ENCODE data around the gene PRDM16. TPM values are rescaled to one million over a fixed set of nuclear protein-coding genes. Genes with fewer than 3 reads are reported as not detected.
A peak's percentile ranks its signal among the peaks of the same experiment; 100 is the strongest.

PRDM16 gene
- total RNA-seq, 2 donors from 2014 or later: 0.25 TPM; not detected in 1

GRCh38 chr1:3453203-3453761, 384.3 kb downstream of the PRDM16 start:
- peak; percentile 77 to 84 for ATAC-seq
- DNase-seq (ENCODE audit: low spot score in 2 of 2): peak; percentile 75 to 87
- Mint-ChIP-seq H3K9me3 (no peaks in the 10 kb centered on the region), H3K27ac (no peak overlapping the region), H3K36me3 (no peaks in the 10 kb centered on the region)

DNA sequence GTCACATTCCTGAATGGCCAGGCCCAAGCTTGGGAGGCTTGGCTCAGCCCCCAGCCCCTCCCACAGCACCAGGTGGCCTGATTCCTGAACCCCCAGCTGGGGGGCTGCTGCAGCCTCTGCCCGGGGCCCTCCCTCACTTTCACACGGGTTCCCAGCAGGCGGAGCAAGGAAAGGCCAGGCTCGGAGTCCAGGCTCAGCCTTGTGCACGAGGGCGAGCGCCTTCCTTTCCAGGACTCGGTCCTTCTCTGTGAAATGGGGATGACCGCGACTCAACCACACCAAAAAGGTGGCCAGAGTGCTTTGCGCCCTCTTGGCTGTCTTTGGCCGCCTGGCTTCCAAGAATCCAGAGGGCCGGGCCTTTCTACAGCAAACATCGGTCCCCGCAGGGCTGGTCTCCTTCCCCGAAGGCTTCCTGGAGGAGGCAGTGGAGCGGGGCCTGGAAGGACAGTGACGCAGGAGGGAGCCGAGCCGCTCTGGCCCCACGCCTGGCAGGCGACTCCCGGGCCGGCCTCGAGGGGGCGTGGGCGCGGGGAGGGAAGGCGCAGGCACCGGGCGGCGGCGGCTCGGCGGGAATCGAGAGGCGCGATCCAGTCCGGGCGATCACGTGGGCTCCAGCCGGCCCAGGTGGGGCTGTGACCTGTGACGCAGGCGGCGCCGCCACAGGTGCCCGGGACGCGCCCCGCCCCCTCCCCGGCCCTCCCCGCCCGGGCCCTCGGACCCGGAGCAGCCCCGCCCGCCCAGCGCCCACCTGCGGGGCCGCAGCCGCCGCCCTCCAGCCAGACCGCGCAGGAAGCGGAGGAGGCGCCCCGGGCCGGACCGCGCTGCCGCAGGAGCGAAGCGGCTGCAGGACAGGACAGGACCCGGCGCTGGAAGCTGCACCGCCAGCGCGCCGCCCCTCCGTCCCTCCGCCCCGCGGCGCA, 385.1 kb downstream of the PRDM16 start, which contains the start of gene ARHGEF16:
Gene ARHGEF16, plus strand, starts transcription at position 775 of the 920 bp plus-strand sequence. CDS start 8,420 bp downstream, outside the sequence.
- no peak within 1 kb of the TSS for H3K27ac Mint-ChIP-seq
- peak in 1 of 2 donors; percentile 37 for DNase-seq (ENCODE audit: low spot score in 2 of 2)

GRCh38 chr1:3454811-3455618, 386.0 kb downstream of the PRDM16 start:
- Mint-ChIP-seq H3K36me3 (no peaks in the 10 kb centered on the region), H3K9me3 (no peaks in the 10 kb centered on the region), H3K27ac (no peak overlapping the region)
- ATAC-seq: no peak
- DNase-seq (ENCODE audit: low spot score in 2 of 2): no peak

More for the DNA sequence above, 385.1 kb downstream of the PRDM16 start, which contains the start of gene ARHGEF16:
- H3K36me3 Mint-ChIP-seq: no peaks in the 10 kb centered on the region
- peak; percentile 47 to 62 for ATAC-seq
- no peaks in the 10 kb centered on the region for H3K9me3 Mint-ChIP-seq

DNA sequence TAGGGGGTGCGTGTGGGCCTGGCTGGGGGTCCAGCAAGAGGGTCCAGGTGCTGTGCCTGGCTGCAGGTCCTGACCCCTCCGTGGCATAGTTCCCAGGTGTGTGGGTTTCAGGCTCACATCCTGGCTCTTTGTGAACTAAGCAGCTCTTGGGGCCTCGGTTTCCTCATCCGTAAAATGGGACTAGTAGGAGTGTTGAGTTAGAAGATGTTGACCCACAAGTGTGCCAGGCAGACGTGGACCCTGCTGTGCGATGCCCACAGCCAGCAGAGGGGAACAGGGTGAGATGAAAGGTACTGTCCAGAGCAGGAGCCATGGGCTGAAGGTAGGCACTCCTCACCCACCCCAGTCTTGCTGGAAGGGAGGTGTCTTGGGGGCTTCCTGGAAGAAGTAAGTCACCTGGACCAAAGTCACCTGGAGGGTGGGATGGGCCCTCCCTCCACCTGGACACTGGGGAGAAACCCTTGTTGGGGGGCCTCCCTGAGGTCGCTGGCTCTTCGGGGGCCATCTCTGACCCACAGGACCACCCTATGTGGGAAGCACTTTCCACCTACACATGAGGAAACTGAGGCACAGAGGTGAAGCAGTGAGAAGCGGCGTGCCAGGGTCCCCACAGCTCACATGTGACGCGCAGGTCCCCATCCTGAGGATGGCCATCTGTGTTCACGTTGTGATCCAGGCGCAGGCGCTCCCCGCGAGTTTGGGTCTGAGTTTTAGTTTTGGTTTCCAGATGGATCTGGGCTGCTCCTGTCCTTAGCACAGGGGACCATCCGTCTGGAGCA, 386.9 kb downstream of the PRDM16 start:
- ATAC-seq (no peak), DNase-seq (ENCODE audit: low spot score in 2 of 2) (no peak)
- no peak overlapping the region for H3K27ac Mint-ChIP-seq
- no peaks in the 10 kb centered on the region for H3K9me3 Mint-ChIP-seq
- H3K36me3 Mint-ChIP-seq: no peaks in the 10 kb centered on the region

DNA sequence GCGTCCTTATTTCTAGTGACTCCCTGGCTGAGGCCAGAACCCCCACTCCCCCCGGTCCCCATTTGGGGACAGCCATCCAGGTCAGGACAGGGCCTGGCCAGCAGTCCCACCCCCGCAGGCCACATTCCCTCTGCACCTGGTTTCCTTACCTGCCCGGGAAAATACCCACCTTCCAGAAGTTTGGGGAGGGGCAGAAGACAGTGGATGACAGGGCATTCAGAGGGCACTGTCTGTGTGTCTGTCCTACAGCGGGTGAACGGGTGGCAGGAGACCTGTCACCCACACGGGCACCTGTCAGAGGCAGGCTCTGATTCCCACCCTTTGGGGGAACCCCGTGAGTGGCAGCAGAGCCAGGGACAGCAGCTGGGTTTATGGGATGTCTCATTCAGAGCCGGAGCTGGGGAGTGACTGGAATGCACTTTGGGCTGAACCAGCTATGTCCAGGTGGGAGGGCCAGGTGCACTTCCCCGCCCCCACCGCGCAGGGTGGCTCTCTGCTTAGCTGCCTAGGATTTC, 387.5 kb downstream of the PRDM16 start:
- Mint-ChIP-seq H3K27ac (no peak overlapping the region), H3K36me3 (no peaks in the 10 kb centered on the region), H3K9me3 (no peaks in the 10 kb centered on the region)
- DNase-seq (ENCODE audit: low spot score in 2 of 2): no peak
- ATAC-seq: no peak

DNA sequence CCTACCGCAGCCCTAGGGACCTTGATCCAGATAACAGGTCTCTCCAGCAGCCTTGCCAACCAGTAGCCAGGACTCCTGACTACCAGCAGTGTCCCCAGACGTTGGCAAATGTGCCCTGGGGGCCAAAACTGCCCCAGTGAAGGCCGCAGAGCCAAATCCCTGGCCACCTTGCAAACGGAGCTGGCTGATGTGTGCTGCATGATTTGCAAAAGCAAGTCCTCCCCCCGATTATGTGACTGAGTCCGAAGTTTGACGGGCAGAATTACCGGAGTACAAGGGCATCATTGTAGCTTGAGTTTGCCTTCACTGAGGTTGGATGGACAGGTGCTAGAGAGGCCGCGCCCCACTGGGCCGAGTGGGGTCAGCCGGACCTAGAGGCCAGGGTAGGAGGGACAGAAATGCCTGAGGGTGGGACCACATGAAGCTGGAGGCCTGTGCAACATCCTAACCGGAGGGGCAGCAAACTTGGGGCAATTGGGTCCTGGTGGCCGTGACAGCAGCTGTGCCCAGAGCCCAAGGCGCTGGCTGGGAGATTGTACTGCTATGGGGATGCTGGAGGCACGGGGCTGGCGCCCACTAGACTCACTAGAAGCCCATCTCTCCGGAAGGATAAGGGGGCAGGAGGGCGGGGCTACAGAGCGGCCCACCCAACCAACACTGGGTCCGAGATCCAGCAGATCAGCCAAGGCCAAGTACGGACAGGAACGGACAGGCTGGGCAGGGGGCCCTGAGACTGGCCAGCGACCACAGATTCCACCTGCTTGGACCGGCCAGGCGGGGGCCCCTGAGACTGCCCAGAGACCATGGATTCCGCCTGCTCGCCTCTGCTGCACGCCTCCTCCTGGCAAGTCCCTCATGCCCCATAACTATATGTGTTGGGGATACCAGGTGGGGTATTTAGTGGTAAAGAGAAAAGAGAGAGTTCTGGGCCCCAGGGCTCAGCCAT, 388.2 kb downstream of the PRDM16 start:
- H3K36me3 Mint-ChIP-seq: no peaks in the 10 kb centered on the region
- DNase-seq (ENCODE audit: low spot score in 2 of 2) (no peak), ATAC-seq (no peak)
- H3K27ac Mint-ChIP-seq: no peak overlapping the region
- no peaks in the 10 kb centered on the region for H3K9me3 Mint-ChIP-seq

- H3K27ac Mint-ChIP-seq: no peak overlapping the region
- H3K36me3 Mint-ChIP-seq: no peaks in the 10 kb centered on the region
- no peaks in the 10 kb centered on the region for H3K9me3 Mint-ChIP-seq
- DNase-seq (ENCODE audit: low spot score in 2 of 2) (no peak), ATAC-seq (no peak)
Measured at GRCh38 chr1:3457910-3458883, 389.2 kb downstream of the PRDM16 start.

DNA sequence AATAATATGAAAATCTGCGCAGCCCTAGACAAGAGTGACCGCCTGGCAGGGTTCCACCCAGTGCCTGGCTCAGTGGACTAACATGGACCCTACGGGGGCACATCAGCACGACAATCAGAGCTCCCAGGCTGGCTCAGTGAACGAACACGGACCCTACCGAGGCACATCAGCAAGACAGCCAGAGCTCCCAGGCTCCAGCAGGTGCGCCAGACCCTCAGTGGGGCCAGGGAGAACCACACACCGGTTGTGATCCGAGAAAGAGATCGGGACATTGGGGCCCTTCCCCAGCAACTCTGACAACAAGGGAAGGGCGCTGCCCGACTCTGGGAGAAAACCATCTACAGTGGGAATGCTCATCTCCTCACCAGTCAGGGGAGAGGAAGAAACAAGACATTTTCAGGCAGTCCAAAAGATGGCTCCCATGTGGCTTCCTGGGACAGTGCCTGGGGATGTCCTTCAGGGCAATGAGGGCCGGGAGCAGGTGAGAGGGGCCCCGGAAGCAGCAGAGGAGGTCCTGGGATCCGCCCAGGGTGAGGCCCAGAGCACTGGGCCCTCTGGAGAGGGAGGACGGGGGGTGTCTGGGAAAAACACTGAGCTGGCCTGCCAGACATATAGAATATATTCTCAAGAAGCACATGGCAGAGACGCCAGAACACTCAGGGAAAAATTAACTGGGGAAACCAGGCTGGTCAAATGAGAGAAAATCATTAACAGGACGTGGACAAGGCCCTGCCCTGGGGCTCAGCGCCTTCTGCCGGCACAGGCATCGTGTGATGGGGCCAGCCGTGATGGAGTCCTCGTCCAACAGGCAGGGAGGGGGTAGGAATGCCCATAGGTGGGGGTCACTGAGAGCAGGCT, 390.3 kb downstream of the PRDM16 start:
- DNase-seq (ENCODE audit: low spot score in 2 of 2) (no peak), ATAC-seq (no peak)
- Mint-ChIP-seq H3K9me3 (no peaks in the 10 kb centered on the region), H3K36me3 (no peaks in the 10 kb centered on the region), H3K27ac (peak overlapping the region in 1 of 2 donors; percentile 11)

- DNase-seq (ENCODE audit: low spot score in 2 of 2) (no peak), ATAC-seq (no peak)
- H3K9me3 Mint-ChIP-seq: no peaks in the 10 kb centered on the region
- H3K36me3 Mint-ChIP-seq: no peaks in the 10 kb centered on the region
- H3K27ac Mint-ChIP-seq: peak overlapping the region in 1 of 2 donors; percentile 11
Measured at GRCh38 chr1:3459940-3460671, 391.1 kb downstream of the PRDM16 start.

DNA sequence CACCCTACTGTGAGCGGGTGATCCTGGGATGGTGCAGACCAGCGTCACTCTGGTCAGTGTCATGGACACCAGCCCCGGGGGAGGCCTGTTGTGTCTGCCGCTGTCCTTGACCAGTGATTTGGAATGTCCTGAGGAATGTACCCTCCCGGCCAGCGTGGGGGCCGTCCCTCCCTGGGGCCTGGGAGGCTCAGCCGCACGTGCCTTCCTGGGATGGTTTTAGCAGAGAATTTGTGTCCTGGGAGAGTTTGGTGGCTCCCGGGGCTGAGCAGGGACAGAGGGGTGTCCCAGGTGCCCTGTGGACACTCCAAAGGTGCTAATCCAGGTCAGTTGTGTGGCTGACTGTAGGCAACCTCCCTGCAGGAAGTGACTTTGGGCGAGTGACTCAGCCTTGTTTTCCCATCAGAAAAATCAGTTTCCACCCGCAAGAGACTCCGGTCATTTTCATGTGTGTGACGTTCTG, 391.7 kb downstream of the PRDM16 start:
- no peak overlapping the region for H3K27ac Mint-ChIP-seq
- H3K9me3 Mint-ChIP-seq: no peaks in the 10 kb centered on the region
- H3K36me3 Mint-ChIP-seq: no peaks in the 10 kb centered on the region
- ATAC-seq (no peak), DNase-seq (ENCODE audit: low spot score in 2 of 2) (no peak)

DNA sequence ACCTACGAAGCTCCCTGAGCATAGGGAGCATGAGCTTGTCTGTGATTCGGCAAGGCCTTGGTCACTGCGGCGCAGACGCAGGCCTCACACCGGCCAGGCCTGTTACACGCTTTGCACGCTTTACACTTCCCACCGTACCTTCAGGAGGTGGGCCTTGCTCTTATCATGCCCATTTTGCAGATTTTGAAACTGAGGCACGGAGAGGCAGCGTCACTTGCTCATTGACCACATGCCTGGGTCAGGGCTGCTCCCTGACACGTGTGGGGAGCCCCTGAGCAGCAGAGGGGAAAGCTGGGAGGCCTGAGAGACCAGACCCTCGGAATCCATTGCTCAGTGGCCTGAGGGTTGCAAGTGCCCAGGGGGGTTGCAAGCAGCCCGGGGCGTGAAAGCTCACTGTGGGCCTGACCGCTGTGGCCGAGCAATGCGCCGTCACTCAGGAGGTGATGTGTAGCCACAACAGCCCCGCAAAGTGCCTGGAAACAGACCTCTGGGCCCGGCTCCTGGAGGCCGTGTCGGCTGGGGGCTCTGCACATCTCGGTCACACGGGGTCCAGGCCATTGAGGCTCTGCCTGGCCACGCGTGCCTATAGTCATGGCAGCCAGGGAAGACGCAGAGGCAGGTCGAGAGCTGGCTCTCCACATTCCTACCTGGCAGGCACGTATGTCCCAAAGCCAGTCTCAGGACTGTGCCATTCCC, 392.4 kb downstream of the PRDM16 start:
- ATAC-seq: no peak
- Mint-ChIP-seq H3K27ac (no peak overlapping the region), H3K36me3 (no peaks in the 10 kb centered on the region), H3K9me3 (no peaks in the 10 kb centered on the region)
- DNase-seq (ENCODE audit: low spot score in 2 of 2): no peak

DNA sequence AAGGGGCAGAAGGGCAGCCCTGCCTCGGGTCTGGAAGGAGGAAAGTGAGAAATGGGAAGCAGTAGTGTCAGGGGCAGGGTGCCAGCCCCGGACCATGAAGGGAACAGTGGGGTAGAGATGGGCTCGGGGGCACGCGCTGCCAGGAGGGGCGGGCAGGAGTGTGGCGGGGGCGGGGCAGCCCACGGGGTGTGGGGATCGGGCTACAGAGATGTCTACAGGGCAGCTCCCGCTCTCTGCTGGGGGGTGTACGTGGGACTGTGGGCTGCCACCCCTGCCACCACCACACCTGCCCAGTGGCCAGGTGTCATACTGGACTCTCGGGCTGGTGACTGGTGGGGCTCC, 392.9 kb downstream of the PRDM16 start:
- H3K27ac Mint-ChIP-seq: no peak overlapping the region
- DNase-seq (ENCODE audit: low spot score in 2 of 2): no peak
- no peak for ATAC-seq
- no peaks in the 10 kb centered on the region for H3K9me3 Mint-ChIP-seq
- no peaks in the 10 kb centered on the region for H3K36me3 Mint-ChIP-seq

Measured in activated naive CD4-positive, alpha-beta T cell treated with anti-CD3 and anti-CD28 coated beads, Interleukin-2, amount 50 U/mL, for 72 hours (primary cell).